ENCODE data around the gene TUT1.

DNA sequence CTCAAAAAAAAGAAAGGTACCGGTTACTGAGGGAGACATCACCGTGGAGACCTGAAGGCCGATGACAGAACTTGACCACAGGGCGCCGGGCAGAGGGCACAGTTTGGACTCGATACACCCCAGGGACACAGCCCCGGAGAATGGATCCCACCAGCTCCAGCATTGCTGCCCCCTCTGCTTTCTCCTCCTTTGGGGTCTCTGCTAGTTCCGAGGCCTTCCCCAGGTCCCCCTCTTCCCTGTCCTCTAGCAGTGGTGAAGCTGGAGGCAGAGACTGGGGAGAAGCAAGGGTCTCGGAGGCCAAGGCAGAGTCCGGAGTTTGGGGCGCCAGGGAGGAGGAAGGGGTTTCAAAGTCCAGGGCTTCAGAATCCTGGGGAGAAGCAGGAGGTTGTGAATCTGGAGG is 12.8 kb downstream of the TUT1 start:
- TF ChIP-seq, protein P1, sequence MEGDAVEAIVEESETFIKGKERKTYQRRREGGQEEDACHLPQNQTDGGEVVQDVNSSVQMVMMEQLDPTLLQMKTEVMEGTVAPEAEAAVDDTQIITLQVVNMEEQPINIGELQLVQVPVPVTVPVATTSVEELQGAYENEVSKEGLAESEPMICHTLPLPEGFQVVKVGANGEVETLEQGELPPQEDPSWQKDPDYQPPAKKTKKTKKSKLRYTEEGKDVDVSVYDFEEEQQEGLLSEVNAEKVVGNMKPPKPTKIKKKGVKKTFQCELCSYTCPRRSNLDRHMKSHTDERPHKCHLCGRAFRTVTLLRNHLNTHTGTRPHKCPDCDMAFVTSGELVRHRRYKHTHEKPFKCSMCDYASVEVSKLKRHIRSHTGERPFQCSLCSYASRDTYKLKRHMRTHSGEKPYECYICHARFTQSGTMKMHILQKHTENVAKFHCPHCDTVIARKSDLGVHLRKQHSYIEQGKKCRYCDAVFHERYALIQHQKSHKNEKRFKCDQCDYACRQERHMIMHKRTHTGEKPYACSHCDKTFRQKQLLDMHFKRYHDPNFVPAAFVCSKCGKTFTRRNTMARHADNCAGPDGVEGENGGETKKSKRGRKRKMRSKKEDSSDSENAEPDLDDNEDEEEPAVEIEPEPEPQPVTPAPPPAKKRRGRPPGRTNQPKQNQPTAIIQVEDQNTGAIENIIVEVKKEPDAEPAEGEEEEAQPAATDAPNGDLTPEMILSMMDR (IDR thresholded peaks at IDR 0.05): no peak
- no peak for TF ChIP-seq POLR2A (IDR thresholded peaks at IDR 0.05)

Data from testis (tissue), 2 donors.